Erythroblast (primary cell): Measurements from ENCODE around the gene CCT5.

ENCODE experiments used
- GATA1 ChIP-seq: IDR thresholded peaks from 2 replicates; pipeline ENCODE4 v1.6.1; 2011; ENCODE audit warnings: low read depth, mild to moderate bottlenecking, control low read depth, low read length, moderate library complexity
- POLR2A ChIP-seq: IDR thresholded peaks from 2 replicates; pipeline ENCODE4 v1.6.1; 2011; ENCODE audit warnings: mild to moderate bottlenecking, low read length

- TF ChIP-seq POLR2A (no peak), GATA1 (no peak)
These were observed 3.3 kb downstream of the CCT5 start for GRCh38 chr5:10253390-10253789.
